Endothelial cell of umbilical vein (primary cell): ENCODE results near the gene TXNRD2. TPM values are rescaled to one million over a fixed set of nuclear protein-coding genes. Genes with fewer than 3 reads are reported as not detected.

ENCODE experiments used
- BruUV-seq: library from RNA; stranded (reverse); fragments of 400-500 nt; replicated peaks from 2 replicates; lab custom pipeline; 2021; lab: Mats Ljungman, UMichigan
- CTCF ChIA-PET: fragments of 300-600, 350-600 bp; sonication (Branson Sonifier 250); formaldehyde crosslinking; loops from one replicate; lab custom pipeline; 2021; ENCODE audit warnings: antibody characterized with exemption, inconsistent platforms; lab: Charles Lee
- POLR2A ChIA-PET: fragments of 300-600, 350-600 bp; sonication (Branson Sonifier 250); formaldehyde crosslinking; loops from one replicate; lab custom pipeline; 2021; ENCODE audit warnings: antibody characterized with exemption, inconsistent platforms; lab: Charles Lee
- DNase-seq: peaks from one replicate; pipeline ENCODE4 v3.0.0-alpha.2; 2011; ENCODE audit warnings: low read depth, low spot score
- FAIRE-seq: peaks from 2 replicates; lab custom pipeline; 2011; peaks lifted over from hg19 to GRCh38; lab: Jason Lieb, UNC
- H2AFZ ChIP-seq: 2 replicates; pipeline ENCODE4 v1.6.0; 2012; ENCODE audit warnings: low read depth, low read length, control low read depth, inconsistent platforms
- H3K27ac ChIP-seq: 2 replicates; pipeline ENCODE4 v1.5.1; 2011; ENCODE audit warnings: low read depth, mild to moderate bottlenecking, control low read depth, low read length, moderate library complexity; ENCODE audit not compliant: insufficient read depth
- H3K27me3 ChIP-seq, 2 experiments: 2 replicates each; pipeline versions ENCODE4 v1.6.0 to v1.6.1; 2011; ENCODE audit warnings: low read length in 2 of 2, mixed read lengths in 1 of 2; ENCODE audit not compliant: control insufficient read depth in 2 of 2, insufficient read depth in 2 of 2
- H3K36me3 ChIP-seq, 2 experiments: 2 replicates in 1 of 2; 3 replicates in 1 of 2; pipeline ENCODE4 v1.5.1; 2011; ENCODE audit warnings: low read length in 2 of 2, mild to moderate bottlenecking in 1 of 2, moderate library complexity in 1 of 2; ENCODE audit not compliant: control insufficient read depth in 2 of 2, insufficient read depth in 2 of 2; ENCODE audit errors: extremely low read depth in 1 of 2
- H3K4me1 ChIP-seq: 3 replicates; pipeline ENCODE4 v1.5.1; 2011; ENCODE audit warnings: mild to moderate bottlenecking, low read length; ENCODE audit not compliant: control insufficient read depth, insufficient read depth; ENCODE audit errors: extremely low read depth
- H3K4me2 ChIP-seq: 2 replicates; pipeline ENCODE4 v1.6.1; 2011; ENCODE audit warnings: low read length, control low read depth, mixed read lengths; ENCODE audit not compliant: insufficient read depth
- H3K4me3 ChIP-seq, 3 experiments: fragments of 200-600 bp in 1 of 3; sonication (generic), shearing (Covaris generic) in 1 of 3; replicated peaks in 1 of 3; 2 replicates each; pipeline ENCODE4 v1.5.1; 2011 to 2016; ENCODE audit warnings: control low read depth in 3 of 3, low read length in 3 of 3, mild to moderate bottlenecking in 2 of 3, inconsistent platforms in 1 of 3, low read depth in 1 of 3, moderate library complexity in 1 of 3; ENCODE audit not compliant: insufficient read depth in 1 of 3
- H3K79me2 ChIP-seq: 2 replicates; pipeline ENCODE4 v1.6.0; 2012; ENCODE audit warnings: low read length, inconsistent platforms; ENCODE audit not compliant: control insufficient read depth, insufficient read depth
- H3K9ac ChIP-seq: replicated peaks from 2 replicates; pipeline ENCODE3; 2011; ENCODE audit warnings: low read length, control low read depth; ENCODE audit not compliant: insufficient read depth; ENCODE audit errors: extremely low read depth
- H3K9me1 ChIP-seq: replicated peaks from 3 replicates; pipeline ENCODE4 v1.6.0; 2011; ENCODE audit warnings: mild to moderate bottlenecking, low read length; ENCODE audit not compliant: control insufficient read depth, insufficient read depth; ENCODE audit errors: extremely low read depth
- H3K9me3 ChIP-seq: replicated peaks from 2 replicates; pipeline ENCODE4 v1.5.1; 2012; ENCODE audit warnings: low read length, inconsistent platforms; ENCODE audit not compliant: control insufficient read depth, insufficient read depth
- H4K20me1 ChIP-seq: replicated peaks from 2 replicates; pipeline ENCODE3; 2011; ENCODE audit warnings: mild to moderate bottlenecking, low read length; ENCODE audit not compliant: control insufficient read depth, insufficient read depth; ENCODE audit errors: extremely low read depth
- JUN ChIP-seq: IDR thresholded peaks from 2 replicates; pipeline ENCODE4 v1.6.1; 2011; ENCODE audit warnings: borderline replicate concordance, low read depth; ENCODE audit not compliant: insufficient read length, insufficient read depth
- POLR2A ChIP-seq: IDR thresholded peaks from 2 replicates; pipeline ENCODE4 v1.6.1; 2012; ENCODE audit warnings: low read depth, mild to moderate bottlenecking, control low read depth, low read length
- dilution Hi-C: fragments of 300-500 bp; cut with MboI; formaldehyde crosslinking; loops from one replicate; pipeline ENCODE4 v1.15.0; 2019; ENCODE audit warnings: low sequenced_read_pairs; ENCODE audit not compliant: extremely low pct_ligation_motif_present
- intact Hi-C: fragments of 100-400 bp; cut with micrococcal nuclease; formaldehyde crosslinking; loops from one replicate; pipeline ENCODE4 v1.10.0; 2022
- polyA plus RNA-seq, 4 experiments: library from polyadenylated mRNA; depleted of rRNA in 3 of 4; stranded (reverse) in 3 of 4; unstranded in 1 of 4; fragments of >200 nt; gene quantifications; 2 replicates each; pipeline versions ENCODE4 v1.2.1 to v1.2.3, GENCODE V29; 2011 to 2012; ENCODE audit warnings: missing spikeins in 1 of 4
- total RNA-seq: library from RNA; stranded (reverse); gene quantifications from 2 replicates; pipeline ENCODE4 v1.2.3, GENCODE V29; 2021
- TF ChIP-seq, protein P1 (sequence below): IDR thresholded peaks from 2 replicates; pipeline ENCODE4 v1.6.1; 2011; ENCODE audit not compliant: insufficient read depth, insufficient read length

Gene TXNRD2
- total and polyA plus RNA-seq, 2 donors (not counting 3 experiments of a cell fraction or from before 2014, with no cell fraction given), result 211 to 440 TPM

DNA sequence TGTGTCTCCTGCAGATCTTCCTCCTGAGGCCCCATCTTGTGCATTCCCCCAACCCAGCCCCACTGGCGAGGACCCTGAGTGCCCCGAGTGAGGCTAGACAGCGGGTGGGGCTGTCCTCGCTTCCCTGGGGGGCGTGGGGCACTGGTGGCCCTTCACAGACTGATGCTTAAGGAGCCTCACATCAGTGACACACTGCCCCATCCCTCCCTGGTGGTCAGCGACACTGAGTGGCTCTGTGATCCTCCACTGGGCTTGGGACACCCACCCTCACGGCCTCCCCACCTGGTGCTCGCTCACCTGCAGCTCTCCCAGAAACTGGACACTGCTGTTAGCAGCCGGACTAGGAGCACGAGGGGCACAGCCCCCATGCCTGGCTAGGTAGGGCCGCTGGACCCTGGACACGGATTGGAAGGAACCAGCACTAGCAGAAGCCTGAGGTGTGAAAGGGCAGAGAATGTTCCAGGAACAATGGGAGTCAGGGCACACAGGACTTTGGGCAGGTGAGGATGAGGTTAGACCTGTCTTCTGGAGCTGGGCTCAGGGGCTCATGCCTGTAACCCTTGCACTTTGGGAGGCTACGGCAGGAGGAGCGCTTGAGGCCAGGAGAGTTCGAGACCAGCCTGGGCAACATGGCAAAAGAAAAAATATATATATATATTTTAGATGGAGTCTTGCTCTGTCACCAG lies 23.2 kb upstream of the TXNRD2 start:
- no peaks in the 10 kb centered on the region for H4K20me1 ChIP-seq
- intact Hi-C loops, result no loop called here
- BruUV-seq, result no TSS peak
- TF ChIP-seq JUN, result no peak
- TF ChIP-seq POLR2A, result no peak
- POLR2A ChIA-PET, result no interaction called here
- peaks cover 27% of the 10 kb centered on the region for H3K4me1 ChIP-seq
- no peak for FAIRE-seq
- H2AFZ ChIP-seq, result no peak overlapping the region
- H3K9me3 ChIP-seq, result no peaks in the 10 kb centered on the region
- CTCF ChIA-PET, result interaction anchor here (1.1 to 12.2 kb wide), 4 partner anchors 48 to 235 kb away, joined by 3 to 304 read pairs (median 6); no protein-coding TSS in a partner anchor
- H3K36me3 ChIP-seq, result peaks cover 0 to 41% of the 10 kb centered on the region in 2 experiments
- H3K79me2 ChIP-seq, result no peaks in the 10 kb centered on the region
- DNase-seq, result no peak
- no peak overlapping the region for H3K4me3 ChIP-seq
- H3K9me1 ChIP-seq, result no peaks in the 10 kb centered on the region
- no peak overlapping the region for H3K27ac ChIP-seq
- H3K27me3 ChIP-seq, result no peaks in the 10 kb centered on the region
- dilution Hi-C loops, result no loop called here
- no peak overlapping the region for H3K4me2 ChIP-seq
- H3K9ac ChIP-seq, result no peak overlapping the region

DNA sequence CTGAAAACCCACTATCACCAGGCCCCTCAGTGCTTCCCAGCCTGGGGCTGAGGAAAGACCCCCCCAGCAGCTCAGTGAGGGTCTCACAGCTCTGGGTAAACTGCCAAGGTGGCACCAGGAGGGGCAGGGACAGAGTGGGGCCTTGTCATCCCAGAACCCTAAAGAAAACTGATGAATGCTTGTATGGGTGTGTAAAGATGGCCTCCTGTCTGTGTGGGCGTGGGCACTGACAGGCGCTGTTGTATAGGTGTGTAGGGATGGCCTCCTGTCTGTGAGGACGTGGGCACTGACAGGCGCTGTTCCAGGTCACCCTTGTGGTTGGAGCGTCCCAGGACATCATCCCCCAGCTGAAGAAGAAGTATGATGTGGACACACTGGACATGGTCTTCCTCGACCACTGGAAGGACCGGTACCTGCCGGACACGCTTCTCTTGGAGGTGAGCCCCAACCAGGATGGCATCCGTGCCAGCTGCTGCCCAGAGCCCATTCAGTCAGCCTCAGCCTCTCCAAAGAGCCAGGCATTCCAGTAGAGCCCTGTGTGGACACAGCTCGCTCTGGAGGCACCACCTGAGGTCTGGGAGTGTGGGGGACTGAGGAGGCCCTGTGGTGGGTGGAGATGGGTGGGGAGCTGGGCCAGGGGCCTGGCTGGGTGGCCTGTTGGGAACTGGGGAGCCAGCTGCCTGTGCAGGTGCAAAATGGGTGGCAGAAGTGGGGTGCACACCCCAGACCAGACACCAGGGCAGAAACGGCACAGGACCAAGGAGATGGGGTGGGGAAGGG lies 22.4 kb upstream of the TXNRD2 start:
- no TSS peak for BruUV-seq
- Histone ChIP-seq H3K9me3 (no peaks in the 10 kb centered on the region), H3K4me2 (no peak overlapping the region), H3K27me3 (no peaks in the 10 kb centered on the region), H4K20me1 (no peaks in the 10 kb centered on the region), H3K79me2 (no peaks in the 10 kb centered on the region), H3K27ac (no peak overlapping the region), H3K4me3 (no peak overlapping the region), H3K36me3 (peaks cover 0 to 35% of the 10 kb centered on the region in 2 experiments), H3K9me1 (no peaks in the 10 kb centered on the region), H2AFZ (no peak overlapping the region), H3K9ac (no peak overlapping the region), H3K4me1 (peaks cover 29% of the 10 kb centered on the region)
- CTCF ChIA-PET, result interaction anchor here (0.9 to 12.2 kb wide), 3 partner anchors 49 to 234 kb away, joined by 3 to 304 read pairs (median 4); no protein-coding TSS in a partner anchor
- no peak for DNase-seq
- dilution Hi-C loops (no loop called here), intact Hi-C loops (loop anchor here (2.0 kb wide), 1 partner anchor 117 kb away; the partner anchor contains the start of gene DGCR8)
- POLR2A ChIA-PET, result no interaction called here
- no peak for FAIRE-seq
- TF ChIP-seq, protein P1, sequence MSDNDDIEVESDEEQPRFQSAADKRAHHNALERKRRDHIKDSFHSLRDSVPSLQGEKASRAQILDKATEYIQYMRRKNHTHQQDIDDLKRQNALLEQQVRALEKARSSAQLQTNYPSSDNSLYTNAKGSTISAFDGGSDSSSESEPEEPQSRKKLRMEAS, result no peak
